Stimulated activated CD4-positive, alpha-beta T cell treated with anti-CD3 and anti-CD28 coated beads, Interleukin-4, amount 100 ng/mL, for 24 hours (primary cell): ENCODE measurements around the gene KLHL29.

Source experiments
- DNase-seq: peaks from one replicate; pipeline ENCODE4 v3.0.0-alpha.2; 2020

KLHL29 gene

DNA sequence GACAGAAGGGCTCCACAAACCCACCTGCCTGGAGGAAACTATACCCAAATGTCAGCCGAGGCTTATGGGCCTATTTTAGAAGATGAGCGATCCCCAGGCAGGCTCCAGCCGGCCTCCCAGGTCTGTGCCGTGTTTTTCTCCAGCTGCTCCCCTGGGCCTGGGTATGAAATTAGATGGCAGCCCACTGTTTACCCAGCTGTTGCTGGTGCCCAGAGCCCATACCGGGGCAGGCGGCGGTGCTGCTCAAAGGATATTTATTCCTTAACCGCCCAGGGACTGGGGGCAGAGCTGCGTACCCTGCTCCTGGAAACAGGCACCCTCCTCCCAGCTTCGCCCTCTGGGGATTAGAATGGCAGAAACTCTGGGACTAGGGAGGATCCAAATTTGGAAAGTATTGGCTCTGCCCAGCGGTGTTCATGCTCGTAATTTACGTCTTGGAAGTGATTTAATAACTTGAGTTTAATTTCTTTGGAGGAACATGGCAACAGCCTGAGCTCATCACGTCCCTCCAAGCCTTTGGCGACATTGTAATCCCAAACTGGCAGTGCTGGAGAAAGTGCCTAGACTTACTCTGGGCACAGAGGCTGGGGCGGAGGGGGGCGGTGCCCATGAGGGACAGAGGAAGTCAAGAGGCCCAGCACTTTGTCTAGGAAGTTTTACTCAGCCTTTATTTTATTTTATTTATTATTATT is 199.2 kb downstream of the KLHL29 start:
- DNase-seq = no peak

DNA sequence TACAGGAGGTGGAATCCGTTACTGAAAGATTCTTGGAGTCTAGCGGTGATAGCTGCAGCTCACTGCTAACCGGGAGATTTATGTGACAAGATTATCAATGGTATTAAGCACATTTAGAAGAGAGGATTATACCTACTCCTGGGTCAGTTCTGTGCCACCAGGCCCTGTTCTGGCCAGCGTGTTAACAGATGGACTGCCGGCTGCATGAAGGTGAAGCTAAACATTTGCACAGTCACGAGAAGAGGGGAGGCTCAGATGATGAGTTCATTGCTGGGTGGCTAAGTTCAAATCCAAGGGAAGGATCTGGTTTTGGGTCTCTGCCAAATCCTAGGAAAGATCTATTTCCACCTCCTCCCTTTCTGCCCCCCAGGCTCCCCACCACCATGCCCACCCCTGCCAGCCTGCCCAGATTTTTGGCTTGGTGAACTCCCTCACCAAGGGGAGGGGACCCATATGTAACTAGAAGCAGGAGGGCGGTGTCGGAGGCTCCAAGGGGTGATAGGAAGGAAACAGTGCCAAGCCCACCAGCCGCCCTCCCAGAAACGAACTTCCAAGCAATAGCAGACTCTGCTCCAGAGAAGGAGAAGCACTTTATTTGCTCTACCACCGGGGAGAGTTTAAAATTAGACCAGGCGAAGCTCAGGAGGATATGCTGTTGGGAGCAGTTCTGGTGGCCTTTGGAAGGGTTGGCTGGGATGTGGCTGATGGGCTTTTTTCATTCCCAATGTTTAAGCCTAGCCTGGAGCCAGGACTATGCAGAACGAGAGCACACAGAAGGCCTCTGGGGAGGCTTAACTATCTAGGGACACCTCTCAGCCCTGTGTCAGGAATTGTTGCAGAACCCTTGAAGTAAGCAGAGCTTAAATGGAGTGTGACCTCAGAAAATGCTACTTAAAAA is 200.5 kb downstream of the KLHL29 start:
- DNase-seq = no peak

DNA sequence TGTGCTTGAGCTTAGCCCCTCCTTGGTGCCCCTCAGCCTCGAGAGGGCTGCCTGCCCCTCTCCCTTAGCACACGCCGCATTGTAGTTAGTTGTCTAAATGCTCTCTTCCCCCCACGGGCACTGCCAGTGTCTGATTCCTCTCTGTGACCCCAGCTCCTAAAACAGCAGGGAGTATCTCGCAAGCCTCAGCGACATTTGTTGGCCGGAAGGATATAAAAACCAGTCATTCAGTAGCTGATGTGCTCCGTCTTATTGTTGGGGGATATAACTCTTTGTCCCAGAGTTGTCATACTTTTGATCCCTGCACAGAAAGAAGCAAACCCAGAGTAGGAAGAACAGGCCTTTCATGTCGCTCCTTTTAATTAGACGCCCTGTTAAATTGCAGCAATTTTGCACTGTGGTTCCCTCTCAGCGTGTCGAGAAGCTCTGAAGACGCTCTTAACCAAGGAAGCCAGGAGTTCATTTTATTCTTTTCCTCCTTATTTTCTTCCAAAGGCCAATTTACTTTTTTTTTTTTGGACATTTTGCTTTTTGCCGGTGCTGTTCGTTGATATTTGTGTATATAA is 201.8 kb downstream of the KLHL29 start:
- no peak for DNase-seq

DNA sequence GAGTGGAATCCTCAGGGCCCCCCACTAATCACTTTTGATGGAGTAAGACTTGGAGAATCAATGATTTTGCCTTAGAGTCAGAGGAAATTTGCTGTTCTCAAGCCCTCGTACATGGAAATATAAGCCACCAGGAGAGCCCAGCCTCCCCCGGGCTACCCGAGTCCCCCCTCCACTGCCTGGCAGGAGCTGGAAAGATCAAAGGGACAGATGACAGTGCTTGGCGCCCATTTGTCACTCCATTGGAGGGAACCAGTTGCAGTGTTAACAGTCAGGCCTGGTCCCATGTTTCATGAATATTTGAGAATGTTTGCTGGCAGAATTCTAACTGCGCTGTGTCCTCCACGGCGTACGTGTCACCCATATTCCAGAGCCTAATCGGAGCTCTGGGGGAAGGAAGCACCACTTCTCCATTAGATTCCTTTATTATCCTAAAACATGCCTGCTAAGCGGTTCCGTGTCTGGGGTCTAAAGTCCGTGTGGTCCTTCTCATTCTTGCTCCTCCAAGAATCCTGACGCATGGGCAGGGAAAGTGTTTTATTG is 202.4 kb downstream of the KLHL29 start:
- DNase-seq = no peak

DNA sequence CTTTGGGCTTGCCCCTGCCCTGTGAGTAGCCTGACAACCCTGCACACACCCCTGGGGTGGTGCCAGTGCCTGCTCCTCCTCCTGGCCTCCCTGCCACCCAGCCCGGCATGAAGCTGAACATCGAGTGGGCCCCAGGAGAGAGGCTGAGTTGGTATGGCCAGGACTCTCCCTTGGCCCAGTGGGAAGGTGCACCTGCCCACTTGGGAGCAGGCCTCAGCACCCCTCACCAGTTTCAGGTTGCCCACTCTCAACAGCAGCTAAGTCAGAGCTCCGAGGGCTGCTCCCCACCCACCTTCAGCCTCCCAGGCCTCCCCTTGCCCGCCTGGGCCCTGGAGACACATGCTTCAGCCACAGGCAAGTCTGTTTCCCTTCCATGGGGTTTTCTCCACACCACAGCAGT is 203.1 kb downstream of the KLHL29 start:
- DNase-seq = no peak

DNA sequence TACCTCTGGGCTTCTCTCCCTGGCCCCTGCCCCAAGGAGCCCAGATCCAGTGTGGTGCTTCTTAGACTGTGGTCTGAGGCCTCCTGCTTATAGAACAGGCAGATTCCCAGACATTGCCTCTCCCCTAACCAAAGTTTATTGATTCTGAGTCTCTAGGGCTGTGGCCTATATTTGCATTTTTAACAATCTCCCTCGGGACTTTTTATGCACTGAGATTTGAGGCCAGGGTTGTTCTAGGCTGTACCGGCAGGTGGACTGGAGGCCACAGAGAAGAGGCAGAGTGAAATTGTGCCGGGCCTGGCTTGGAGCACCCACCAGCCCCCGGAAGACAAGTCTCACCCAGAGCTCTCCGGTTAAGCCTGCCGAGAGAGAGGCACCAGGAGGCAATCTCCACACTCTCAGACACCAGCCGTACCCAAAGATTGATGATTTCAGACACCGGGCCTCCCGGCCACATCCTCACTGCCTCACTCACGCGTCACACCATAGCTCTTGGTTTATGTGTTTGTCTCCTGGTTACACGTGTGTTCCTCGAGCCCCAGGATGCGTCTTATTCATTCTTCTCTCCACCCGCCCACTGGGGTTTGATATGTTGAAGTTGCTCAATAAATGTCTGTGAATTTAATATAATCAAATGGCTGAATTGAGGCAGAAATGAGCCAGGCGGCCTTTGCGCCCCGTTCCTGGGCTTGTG is 203.7 kb downstream of the KLHL29 start:
- DNase-seq = no peak

DNA sequence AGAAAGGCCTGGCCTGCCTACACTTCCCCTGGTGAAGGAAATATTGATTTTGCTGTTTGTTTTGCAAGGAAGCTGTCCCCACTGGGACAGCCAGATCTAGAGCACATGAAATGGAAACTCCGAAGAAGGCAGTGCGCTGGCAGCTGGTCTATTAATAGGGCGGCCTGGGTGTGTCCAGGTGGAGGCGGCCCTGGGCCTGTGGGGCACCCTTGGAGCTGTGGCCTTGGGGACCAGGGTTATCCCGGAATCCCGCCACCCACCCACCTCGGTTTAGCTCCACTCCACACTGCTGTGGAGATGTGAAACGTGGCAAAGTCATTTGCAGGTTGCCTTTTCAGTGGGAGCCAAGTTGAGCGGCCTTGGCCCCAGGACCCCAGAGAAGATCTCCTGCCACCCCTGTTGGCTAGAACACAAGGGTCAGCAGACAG is 204.3 kb downstream of the KLHL29 start:
- DNase-seq = no peak

DNA sequence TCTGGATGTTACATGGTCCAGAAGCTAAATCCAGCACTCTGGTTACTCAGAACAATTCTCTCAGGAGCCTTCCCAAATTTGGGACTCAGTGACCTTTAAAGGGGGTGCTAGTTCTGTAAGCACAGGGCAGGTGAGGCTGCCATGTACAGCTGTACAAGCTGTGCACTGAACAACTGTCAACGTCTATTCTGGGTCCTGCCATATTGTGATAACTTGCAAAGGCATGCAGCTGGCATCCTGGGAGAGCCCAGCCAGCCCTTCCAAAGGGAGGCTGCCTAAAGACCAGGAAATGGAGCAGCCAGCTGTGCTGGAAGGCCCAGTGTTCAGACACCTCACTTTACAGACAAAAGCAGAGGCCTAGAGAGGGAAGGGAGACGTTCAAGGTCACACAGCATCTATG is 204.8 kb downstream of the KLHL29 start:
- no peak for DNase-seq

DNA sequence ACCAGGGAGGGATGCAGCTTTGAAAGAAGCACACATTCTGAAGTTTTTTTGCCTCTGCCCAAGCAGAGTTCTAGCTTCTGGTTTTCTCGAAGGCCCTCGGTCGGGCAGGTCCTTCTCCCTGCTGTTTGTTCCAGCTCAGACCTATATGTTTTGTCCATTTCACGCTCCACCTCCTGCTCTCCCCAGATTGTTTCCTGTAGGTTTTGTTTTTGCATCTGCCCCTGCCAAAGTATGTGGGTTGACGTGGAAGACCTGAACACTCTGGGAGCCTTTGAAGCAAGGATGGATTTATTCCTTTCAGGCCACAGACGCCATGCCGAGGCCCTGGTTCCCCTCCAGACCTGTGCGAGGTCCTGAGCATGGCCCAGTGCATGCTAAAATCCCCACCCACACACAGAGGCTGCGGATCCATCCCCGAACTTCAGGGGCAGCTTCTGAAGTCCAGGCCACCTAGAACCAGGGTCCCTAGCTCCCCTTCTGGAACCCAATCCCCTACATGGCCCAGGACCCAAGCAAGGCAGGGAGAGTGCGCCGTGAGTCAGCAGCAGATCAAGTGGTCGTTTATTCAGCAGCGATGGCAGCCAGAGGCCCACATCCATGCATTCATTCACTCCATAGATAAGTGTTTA is 205.4 kb downstream of the KLHL29 start:
- no peak for DNase-seq

DNA sequence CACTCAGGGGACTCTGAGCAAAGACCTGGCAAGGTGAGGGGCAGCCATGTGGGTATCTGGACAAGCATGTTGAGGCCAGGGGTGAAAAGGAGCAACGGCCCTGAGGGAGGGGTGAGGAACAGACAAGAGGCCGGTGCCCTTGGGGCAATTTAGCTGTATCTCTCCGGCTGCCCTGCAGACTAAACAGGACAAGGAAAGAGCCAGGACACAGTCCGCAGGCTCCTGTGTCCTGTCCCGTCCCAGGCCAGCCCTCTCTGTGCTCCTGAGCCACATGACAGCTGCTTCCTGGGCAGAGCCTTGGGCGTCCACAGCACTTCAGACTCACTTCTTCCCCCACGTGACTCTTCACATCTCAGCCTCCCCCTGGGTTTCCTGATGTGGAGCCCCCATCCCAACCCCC is 206.1 kb downstream of the KLHL29 start:
- DNase-seq = no peak

DNA sequence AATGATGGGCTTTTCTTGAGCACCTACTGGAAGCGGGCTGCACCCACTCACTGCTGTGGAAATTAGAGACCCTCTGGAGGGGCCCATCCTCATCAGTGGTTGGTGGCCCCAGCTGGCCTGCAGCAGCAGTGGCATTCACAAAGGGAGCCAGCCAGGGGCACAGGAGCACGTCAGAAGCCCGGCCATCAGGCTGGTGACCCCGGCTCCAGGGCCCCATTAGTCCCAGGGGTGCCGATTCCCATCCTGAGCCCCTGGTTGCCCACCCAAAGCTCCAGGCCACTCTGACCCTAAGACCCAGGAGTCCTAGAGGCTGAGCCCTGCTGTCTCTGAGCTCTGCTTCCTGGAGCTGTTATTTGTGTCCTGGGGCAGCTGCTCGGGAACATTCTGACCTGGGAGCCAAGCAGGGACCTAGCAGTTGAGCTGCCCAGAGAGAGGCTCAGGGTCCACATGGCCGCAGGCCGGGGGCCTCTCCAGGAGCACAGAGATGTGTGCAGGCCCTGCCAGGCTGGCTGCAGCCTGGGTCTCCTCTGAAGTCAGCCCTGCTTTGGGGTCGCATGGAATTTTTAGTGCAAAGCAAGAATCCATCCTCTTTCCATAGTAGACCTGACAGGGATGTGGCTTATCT is 207.2 kb downstream of the KLHL29 start:
- DNase-seq = no peak

DNA sequence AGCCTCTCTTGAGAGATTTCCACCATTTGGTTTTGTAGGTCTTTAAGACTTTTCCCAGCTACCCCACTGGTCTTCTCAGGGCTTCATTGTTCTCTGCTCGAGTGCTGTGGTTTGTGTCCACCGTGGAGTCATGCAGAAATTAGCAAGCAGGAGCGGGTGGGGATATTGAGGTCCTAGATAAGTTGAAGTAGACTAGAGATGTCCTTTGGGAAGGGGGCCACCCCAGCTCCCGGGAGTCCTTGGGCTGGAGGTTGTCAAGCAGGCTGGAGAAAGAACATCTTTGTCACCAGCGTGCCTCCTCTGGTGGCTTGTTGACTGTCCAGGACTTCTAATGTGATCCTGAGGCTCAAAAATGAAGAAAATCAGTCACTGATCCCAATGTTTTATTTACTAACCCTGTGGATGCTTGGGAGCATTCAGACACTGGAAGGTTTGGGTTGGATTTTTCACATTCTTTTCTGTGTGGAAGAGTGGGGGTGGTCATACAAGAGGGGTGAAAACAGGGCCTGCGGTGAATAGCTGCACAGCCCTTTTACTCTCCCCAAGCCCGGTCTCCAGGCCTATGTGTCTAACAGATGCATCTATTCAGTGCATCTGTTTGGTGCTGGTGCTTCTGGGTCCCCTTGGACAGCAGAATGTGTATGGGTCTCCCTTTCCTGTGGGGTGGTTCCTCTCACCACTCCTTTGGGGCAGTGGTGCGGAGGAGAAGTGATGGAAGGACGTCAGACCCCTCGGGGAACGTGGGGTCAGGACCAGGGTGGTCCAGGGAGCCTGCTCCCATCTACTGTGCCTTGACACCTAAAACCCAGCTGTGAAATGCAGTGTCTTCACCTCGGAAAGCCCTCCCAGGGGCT is 208.1 kb downstream of the KLHL29 start:
- no peak for DNase-seq

DNA sequence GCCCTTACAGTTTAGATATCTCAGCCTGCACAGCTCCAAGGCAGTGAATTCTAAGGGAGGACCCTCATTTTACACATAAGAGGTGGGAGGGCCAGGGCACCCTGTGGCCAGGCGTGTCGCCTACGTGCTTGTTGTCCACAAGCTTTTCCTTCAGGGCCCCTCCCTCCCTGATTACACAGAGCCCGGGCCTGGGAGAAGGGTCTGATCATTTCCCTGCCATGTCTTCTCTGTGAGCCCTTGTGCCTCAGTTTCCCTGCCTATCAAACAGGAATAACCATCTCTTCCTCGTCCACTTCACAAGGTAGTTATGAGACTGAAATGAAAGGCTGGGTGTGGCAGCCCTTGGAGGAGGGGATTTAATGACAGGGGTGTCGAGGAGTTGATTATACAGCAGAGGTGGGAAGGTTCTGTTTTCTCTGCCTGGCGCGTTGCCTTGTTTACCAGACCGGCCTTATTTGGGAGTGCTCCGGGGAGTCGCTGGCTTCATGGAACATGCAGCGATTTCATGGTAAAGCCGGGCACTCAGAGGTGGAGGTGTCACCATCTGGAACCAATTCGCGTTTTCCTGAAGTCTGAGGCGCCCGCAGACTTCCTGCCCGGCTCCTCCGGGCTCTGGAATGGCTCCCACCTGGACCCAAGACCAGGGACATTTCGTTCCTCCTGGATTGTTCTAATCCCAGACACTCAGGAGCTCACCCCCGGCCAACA is 208.9 kb downstream of the KLHL29 start:
- DNase-seq = no peak

DNA sequence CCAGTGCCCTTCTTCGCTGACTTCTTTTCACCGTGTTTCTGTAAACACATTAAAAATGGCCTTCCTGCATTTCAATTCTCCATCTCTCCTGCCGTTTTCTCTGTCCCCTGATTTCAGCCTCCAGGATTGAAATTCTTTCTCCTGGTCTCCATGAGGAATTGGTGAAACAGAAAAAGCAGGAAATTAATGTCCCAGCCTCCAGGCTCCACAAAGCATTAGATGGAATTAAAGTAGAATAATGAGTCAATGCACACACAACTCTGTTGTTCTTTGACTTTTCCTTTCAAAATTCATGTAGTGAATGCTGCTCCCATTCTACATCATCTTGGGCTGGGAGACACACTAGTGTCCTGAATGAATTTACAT is 209.5 kb downstream of the KLHL29 start:
- DNase-seq = no peak

DNA sequence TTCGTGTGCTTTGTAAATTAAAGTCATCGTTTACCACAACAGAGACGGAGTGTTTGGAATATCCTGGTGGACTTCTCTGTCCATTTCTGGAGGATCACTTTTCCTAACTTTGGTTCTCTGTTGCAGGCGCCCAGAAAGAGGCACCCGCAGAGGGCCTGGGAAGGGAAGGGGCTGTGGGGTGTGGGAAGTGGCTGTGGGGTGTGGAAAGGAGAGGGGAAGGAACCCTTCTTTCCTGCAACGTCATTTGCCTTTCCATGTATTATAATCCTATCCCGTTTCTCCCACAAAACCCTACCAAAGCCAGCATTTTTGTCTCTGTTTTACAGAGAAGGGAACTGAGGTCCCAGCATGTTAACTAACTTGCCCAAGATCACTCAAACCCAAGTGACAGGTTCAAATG is 210.0 kb downstream of the KLHL29 start:
- DNase-seq = no peak

DNA sequence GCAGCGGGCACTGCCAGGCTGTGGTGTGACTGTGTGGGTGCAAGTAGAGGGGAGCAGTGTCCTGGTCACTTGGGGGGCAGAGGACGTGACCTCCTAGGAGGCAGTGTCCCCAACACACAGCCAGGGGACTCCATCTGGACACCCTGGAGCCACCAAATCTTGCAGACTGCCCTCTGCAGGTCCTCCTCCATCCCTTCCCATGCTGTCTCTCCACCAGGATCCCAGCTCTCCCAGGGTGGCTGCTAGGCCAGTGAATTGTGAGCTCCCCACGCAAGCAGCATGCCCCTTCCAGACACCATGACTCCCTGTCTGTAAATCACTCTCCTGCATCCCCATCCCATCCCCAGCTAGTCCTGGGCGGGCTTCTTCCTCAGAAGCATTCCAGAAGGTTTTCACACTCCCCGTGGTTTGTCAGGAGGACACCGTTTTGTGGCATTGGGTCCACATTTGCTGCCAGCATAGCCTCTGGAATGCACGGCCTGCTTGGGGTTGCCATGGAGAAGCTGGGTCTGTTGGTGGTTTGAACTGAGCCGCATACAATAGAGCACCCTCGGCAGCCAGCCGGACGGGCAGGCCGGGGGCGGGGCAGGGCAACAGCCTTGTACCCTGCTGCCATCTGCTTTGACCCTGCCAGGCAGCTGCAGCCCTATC is 210.7 kb downstream of the KLHL29 start:
- DNase-seq = no peak

DNA sequence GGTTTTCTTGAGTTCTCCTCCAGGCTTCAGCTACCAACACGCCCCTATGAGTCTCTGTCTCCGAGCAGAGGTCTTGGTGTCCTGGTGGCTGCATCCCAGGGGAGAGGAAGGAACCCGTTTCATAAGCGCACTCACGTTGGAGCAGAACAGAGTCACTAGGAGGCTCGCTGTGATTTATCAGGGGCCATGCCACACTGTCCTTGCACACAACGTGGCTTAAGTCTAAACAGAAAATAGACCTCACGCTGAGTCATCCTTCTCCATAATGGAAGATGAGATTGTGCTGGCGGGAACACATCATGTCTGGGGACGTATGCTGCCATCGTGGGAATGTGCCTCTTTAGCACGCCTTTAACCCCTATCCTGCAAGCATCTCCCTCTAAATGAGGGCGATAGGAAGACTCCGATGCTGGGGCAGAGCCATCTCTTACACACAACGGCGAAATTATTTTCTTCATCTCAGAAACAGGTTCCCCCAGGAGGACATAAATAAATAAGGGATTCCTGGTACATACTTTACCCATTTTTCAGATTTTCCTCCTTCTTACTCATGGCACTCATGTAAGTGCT is 211.4 kb downstream of the KLHL29 start:
- DNase-seq = no peak

DNA sequence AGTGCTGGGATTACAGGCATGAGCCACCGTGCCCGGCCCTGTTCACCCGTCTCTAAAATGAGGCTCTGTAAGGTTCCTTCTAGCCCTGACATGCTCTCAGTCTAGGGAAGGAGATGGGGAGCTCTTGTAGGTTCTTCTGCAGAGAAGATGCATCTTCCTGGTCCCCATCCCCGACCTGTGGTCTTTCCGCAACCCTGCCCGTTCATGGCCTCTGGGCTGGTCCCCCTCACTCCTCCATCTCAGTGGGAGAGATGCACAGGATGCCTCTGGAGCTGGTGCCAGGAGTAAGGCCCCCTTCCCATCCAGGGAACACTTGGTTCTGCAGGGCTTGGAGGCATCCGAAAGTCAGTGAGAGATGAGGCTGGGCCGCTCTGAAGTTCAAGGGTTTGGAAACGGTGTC is 212.7 kb downstream of the KLHL29 start:
- DNase-seq = no peak

DNA sequence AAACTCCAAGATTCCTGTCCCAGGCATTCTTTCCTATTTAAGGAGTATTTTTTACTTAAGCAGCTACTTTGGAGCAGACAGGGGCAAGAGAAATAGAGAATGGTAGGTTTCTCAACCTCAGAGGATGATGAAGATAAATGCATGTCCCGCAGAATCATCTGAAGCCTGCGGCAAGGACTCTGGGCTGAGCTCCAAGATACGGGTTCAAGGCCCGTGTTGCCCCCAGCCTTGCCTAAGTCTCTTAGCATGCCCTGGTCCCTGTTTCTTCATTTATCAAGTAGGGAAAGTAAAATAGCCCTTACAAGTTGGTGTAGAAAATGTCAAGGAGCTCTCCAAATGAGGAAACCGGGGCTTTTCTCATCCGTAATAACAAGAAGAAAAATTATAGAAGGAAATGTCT is 214.0 kb downstream of the KLHL29 start:
- DNase-seq = no peak

DNA sequence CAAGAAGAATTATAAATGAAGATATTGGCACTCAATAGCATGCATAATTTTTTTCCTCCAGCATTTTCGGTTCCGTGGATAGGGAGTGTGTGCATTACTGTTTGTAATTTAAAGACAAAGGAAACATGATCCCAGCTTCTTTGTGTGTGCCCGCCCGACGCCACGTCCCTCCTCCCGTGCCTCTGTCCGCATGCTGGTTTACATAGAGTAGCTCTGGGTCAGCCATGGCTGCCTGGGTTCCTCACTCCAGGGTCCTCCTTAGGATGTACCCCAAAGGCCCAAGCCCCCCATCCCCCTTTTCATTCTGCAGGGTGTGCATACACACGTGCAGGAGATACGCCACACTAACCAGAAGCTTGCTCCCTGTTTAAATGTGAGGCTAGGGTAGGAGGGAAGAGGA is 214.7 kb downstream of the KLHL29 start:
- no peak for DNase-seq
